ENCODE data around the gene MOB2.

MOB2 gene

DNA sequence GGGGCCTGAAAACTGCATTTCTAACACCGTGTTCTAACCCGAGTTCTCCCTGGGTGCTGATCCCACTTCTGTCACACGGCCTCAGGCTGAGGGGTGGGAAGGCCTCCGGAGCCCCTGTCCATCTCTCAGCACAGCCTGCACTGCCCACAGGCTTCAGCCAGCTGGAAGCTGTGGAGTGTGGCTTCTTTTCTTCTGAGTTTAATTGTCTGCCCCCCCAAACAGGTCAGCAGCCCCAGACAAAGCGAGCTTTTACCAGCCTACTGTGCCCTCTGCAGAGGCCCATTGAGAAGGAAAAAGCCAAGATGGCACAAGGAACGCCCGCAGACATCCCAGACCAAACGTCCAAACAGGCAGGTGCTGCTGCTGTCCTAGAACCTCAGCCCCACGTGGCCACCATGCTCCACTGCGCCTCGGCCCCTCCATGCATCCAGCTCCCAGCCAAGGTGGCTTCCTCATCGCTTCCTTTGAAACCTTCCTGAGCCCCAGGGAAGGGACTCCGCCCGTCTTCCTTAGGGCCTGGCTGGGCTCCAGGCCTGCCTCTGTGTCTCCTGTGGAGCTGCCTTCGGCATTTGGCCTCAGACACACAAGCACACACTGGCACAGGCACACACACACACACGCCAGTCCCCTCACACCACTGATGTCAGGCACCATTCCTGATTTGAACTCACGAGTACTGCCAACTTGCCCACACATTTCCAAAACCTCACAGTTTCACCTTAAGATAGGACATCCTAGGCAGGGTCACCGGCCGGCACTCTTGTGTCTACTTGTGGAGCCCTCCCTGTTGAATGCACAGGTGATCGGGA is 1.7 kb downstream of the MOB2 start:
- no peak for DNase-seq (ENCODE audit: low read depth)

DNA sequence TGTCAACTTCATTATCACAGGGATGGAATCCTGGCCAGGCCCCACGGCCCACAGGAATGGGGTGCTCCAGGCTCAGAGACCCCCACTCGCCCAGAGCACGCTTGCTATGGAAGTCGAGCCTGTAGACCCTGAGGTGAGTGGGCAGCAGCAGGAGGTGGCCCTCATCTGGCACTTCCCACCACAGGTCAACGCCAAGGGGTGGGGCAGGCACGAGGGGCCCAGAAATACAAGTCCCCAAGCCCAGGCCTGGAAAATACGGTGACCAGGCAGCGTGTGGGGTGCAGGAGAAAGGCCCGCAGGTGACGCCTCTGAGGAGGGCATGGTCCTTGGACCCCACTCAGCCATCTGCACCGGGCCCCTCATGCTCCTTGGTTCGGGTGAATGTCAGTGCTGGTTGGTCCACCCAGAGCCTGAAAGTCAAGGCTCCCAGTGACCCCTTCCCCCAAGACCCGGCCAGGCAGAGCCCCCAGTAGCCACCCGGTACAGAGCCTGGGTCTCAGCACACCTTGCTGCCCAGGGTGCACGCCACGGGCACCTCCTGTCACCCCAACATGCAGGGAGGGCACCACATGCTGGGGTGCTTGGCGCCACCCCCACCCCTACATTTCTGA is 2.4 kb downstream of the MOB2 start:
- no peak for DNase-seq (ENCODE audit: low read depth)

DNA sequence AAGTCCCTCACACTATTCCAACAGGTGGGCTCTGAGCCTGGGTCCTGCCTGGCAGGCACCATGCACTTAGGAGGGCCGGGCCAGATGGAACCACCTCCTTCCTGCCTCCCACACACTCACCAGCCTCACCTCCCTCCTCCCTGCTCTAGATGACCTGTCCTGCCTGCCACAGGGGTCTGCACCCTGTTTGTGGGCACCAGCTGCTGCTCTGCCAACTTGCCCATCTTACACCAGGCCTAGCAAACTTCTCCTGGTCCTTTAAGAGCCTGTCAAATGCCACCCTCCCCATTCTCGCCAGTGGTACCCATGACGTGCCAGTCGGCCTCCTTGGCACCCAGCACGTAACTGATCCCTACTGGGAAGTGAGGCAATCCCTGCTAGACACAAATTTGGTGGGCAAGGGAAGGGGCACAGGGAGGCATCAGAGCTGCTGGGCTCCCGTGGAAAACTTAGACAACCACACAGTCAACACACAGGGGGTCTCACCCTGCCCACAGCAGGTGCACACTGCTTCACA is 3.1 kb downstream of the MOB2 start:
- no peak for DNase-seq (ENCODE audit: low read depth)

DNA sequence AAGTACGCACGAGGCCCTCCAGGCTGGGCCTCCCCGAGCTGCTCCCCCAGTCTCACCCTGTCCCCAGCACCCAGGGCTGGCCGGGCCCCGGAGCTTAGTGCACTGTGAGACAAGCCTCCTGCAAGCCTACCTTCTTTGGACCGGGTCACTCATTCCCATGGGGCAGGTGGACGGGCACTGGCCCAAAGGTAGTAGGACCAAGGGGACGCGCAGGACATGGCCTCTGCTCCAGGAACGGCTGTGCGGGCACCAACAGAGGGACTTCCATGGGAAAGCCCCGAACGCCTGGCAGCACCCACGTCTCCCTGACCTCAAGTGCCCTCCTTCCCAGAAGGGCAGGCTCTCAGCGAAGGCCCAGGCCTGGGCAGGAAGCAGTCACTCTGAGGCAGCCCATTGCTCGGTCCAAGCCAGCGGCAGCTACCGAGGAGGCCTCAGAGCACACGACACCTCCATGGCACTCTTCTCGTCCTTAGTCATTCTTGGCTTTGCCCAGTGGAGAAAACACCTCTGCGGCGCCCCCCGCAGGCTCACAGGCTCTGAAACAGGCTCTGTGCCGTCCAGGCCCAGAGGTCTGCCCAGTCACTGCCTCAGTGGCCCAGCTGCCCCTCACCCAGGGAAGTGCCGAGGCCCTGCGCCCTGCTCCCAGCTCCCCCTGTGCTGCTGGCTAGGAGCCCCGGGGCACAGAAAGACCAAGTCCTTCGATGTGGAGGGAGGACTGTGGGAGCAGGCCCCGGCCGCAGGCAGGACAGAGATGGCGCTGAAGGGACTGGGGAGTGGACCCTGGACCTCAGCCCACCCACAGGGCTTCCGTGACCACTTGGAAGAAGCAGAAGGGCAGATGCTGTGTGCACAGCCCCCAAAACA is 3.8 kb downstream of the MOB2 start:
- no peak for DNase-seq (ENCODE audit: low read depth)

DNA sequence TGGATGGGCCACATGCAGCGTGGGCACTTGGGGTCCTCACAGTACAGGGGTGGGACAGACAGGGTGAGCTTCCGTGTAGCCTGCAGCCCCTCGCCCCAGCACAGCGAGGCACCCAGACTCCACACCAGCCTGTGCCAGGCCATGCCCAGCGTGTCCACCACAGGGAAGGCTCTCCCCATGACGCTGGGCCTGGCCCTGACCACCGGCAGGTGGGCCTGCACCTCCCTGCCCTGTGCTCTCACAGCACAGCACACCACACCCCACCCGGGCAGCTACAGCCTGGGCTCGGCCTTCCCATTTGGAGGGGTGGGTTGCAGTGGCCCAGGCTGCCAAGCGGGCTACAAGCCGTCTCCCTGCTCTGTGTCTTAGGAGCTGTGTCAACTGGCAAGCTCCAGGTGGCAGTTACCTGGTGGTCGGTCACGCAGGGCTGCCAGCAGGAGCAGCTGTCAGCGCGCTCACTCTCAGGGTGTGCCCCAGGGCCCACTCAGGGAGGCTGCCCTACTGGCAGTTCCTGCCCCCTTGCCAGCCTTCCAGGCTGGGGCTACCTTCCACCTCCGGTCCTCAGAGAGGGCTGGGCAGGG is 4.6 kb downstream of the MOB2 start:
- no peak for DNase-seq (ENCODE audit: low read depth)

DNA sequence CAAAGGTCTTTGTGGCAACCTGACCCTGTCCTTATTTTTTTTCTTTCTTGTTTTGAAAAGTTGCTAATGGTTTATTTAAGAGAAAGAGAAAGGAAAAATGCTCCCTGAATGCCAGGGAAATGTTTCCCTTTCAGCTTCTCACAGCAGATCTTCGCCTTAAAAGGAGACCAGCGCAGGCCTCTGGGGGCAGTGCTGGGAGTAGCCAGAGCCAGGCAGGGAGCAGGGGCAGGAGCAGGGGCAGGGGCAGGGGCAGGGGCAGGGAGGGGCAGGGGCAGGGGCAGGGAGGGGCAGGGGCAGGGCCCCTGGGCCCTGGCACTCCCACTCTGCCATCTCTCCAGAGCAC is 5.1 kb downstream of the MOB2 start:
- DNase-seq (ENCODE audit: low read depth), result no peak

DNA sequence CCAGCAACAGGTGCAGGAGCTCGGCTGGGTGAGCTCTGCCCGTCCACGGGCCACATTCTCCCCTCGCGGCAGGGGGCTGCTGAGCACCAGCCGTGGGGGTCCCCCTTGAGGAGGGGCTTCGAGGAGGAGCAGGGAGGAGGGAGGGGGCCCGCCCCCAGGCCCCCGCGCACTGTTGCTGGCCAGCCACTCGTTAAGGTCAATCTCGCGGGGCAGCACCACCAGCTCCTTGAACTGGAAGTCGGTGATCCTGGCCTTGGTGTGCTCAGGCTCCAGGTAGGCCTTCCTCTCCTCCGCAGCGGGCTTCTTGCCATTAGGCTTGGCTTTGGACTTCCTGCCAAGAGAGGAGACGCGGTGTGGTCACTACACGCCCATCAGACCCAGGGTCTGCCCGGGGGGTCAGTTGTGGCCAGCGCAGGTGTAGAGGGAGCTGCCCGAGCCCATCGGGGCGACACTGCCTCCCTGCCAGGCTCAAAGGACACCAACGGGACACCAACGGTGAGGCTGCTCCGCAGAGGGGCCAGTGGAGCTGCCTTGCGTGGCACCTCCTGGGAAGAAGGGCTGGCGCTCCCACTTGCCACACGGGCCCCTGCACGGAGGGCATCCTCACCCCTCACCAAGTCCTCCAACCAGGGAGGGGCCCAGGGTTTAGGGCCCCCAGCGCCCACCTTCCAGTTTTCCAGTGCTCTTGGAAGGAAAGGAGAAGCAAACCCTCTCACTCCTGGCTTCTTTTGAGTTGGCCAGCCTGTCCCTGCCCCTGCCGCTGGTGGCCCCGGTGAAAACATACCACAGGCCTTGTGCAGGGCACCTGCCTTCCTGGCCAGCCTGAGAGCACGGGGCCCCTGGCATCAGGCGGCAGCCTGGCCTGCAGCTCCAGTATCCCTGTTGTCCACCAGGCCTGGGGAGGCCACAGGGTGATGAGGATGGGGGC is 5.8 kb downstream of the MOB2 start:
- no peak for DNase-seq (ENCODE audit: low read depth)

DNA sequence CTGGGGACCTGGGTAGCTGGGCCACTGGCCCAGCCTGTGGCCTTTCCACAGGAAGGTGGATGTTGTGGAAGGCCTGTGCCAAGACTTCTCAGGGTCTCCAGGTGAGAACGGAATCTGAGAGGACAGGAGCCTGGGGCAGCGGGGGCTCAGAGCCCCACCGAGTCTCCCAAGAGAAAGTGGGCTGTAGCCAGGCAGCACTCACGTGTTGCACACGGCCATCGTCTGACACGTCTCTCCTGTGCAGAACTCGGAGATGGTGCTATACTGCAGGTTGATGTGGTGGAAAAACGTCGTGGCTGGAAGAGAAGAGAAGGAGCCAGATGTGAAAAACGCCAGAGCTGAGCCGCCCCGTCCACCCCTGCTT is 6.4 kb downstream of the MOB2 start:
- no peak for DNase-seq (ENCODE audit: low read depth)

DNA sequence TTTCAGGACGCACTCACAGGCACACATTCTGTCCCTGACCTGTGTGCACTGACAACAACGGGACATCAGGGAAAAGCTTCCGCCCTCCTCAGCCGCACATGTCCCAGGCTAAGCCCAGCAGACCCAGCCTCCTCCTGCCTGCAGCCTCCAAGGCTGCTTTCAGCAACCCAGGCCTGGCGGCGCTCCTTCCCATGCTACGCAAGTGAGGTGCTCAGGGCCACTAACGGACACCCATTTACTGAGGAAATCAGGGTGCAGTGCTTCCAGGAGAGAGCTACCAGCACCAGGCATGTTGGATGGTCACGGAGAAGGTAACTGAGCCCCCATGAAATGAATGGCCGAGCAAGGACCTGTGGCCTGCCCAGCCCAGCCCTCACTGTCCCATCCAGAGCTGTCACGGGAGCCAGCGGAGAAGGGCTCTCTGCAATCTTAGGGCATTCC is 6.9 kb downstream of the MOB2 start:
- DNase-seq (ENCODE audit: low read depth), result no peak

DNA sequence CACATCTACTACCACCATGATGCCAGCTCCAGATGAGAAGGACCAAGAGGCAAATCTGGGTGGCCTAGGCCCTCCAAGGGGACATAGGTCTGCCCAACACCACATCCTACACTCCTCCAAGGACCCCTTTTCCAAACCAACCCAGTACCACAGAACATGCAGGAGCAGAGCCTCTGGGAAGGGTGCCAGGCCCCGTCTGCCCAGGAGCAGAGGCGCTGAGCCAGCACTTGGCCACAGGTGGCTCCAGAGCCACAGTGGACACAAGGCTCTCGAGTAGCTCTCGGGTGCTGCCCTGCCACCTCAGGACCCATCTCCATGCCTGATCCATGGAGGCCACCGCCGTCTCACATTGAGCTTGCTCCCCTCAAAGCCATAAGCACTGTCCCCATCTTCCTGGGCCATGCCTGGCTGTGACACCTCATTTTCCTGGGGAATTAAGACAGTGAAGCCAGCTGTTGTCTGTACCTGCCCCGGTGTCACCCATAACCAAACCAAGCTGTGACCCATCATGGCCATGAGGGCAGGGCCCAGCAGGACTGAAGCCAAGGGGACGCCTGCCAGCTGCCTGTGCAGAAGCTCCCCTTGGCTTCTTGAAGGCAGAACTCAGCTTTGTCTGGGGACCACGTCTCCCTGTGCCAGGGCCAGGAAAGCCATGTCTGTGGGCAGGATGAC is 7.4 kb downstream of the MOB2 start:
- no peak for DNase-seq (ENCODE audit: low read depth)

DNA sequence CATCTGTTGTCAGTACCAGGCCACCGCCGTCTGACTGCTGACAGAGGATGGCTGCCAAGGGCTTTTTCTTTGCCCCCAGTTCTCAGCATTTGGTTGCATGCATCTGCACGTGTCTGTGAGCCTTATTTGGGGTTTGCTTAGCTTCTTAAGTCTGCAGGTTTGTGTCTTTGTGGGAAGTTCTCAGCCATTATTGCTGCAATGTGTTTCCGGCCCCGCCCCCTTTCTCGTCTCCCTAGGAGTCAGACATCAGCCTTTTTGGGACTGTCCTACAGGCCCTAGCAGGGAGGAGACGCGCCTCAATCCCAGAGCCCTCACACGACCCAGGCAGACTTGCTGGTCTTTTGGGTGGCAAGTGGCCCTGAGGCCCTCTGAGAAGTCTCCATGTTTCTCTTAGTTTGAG is 8.0 kb downstream of the MOB2 start:
- no peak for DNase-seq (ENCODE audit: low read depth)

DNA sequence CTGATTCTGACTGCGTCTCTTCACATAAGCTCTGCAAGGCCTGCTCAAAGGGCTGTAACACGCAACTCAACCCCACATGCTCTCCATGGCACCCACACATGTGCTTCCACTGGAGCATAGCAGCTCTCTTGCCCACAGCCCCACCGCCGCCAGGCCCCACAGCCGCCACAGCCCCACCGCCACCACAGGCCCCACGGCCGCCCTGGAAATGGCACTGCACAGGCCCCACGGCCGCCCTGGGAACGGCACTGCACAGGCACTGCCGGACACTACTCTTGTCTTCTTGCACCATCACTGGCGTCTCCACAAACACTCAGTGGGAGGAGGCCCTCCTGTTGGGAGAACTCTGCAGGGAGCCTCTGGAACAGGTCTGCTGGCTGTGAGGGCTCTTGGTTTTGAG is 8.6 kb downstream of the MOB2 start:
- no peak for DNase-seq (ENCODE audit: low read depth)

DNA sequence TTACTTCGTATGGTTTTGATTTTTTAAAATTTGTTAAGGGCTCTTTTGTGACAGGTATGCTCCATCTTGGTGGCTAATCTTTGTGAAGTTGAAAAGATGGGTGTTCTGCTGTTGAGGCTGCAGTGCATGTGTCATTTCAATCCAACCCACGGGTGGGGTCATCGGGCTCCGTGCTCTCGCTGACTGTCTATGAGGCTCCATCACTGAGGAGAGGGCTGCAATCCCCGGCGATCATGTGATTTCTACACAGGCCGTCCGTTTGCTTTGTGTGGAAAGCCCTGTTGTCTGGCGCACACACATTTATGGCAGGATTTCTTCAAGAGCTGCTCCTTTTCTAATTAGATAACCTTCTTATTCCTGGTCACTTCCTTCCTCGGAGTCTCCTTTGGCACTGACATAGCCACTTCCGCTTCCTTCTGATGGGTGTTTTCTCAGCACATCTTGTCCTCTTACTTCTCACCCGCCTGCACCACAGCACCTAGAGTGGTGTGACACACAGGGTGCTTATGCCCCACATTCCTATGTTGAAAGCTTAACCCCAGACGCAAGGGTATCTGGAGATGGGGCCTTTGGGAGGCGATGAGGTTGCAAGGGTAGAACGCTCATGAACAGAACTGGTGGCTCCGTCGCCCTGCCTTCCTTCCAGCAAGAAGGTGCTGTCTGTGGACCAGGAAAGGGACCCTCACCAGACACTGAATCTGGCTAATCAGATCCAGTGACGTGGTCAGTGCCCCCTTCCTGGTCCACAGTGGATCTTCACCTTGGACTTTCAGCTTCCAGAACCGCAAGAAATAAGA is 9.4 kb downstream of the MOB2 start:
- DNase-seq (ENCODE audit: low read depth), result no peak

DNA sequence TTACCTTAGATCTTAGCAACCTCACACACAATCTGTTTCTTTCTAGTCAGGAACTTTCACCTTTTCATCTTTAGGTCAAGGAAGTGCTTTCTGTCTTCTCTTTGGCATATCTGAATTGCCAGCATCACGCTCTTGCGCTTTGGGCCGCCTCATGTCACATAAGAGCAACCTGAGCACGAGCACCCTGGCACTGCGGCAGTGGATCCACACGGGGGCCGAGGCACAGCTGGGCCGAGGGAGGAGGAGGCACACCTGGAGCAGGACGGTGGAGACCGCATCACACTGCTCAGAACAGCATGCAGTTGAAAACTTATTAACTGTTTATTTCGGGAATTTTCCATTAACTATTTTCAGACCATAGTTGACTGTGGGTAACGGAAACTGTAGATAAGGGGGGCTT is 10.7 kb downstream of the MOB2 start:
- DNase-seq (ENCODE audit: low read depth), result no peak

DNA sequence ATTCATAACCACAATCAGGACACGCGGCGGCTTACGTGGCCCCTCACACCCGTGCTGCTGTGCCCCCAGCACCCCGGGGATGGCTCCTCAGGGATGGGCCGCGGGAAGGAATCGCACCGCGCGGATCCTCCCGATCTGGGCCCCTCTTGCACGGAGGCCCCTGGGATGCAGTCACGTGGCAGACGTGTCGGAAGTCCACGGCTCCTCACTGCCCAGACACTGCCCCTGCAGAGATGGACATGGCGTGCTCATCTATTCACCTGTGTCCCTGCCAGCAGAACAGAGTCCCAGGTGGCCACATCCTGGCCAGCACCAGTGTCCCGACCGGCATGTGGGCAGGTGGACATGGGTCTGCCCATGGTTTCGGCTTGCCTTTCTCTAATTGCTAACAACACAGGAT is 12.8 kb downstream of the MOB2 start:
- DNase-seq (ENCODE audit: low read depth), result no peak

DNA sequence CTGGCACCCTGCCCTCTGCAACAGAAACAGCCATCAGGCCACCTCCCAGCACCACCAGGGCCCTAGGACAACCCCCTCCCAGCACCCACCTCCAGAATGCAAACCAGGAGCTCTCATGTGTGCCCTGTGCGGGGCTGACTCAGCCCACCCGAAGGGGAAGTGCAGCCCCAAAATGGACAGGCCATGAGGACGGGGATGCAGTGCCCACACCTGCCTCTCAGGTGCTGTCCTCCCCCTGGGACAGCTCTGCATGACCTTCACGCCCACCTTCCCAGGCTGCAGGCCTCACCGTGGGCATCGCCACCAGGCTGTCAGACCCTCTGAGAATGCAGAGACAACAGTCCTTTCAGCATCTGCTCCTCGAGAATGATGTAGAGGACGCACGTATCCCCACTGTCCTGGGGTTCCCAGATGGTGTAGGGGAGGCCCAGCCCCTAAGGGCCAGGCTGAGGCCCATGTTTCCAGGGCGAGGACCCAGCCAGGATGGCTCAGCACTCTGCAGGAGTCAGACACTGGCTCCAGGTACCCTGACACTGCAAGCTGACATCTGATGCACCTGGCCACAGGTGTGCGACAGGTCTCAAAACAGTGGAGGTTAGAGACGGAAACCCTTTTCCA is 13.5 kb downstream of the MOB2 start:
- DNase-seq (ENCODE audit: low read depth), result no peak

DNA sequence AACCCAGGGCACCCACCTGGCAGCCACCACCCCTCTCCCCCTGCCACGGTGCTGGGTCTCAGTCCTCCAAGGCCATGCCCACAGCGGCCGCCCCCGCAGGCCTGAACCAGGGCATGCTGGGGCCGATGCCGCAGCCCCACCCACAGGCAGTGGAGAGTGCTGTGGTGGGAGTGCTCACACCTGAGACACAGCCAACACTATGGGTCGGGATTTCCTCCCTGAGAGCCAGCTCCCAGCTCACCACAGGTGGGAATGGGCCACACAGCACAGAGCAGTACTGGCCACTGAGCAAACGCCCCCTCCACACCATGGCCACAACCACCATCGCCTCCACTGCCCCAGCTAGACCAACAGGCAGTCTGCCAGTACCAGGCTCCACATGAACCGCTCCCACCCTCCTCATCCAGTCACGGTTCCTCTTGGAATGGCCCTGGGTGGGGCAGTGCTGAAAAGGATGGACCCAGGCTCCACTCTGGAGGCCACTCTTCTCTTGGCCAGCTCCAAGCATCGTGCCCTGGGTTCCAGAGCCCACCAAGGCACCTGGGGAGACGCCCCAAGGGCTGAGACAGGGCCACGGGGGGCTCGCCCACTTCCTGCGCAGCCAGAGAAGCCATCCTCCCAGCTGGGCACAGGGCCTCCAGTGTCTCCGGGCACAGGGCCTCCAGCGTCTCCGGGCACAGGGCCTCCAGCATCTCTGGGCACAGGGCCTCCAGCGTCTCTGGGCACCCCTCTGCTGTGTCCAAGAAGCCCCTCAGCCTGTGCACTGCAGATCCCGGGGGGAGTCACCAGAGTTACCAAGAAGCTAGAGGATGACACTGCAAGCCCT is 14.2 kb downstream of the MOB2 start:
- no peak for DNase-seq (ENCODE audit: low read depth)

DNA sequence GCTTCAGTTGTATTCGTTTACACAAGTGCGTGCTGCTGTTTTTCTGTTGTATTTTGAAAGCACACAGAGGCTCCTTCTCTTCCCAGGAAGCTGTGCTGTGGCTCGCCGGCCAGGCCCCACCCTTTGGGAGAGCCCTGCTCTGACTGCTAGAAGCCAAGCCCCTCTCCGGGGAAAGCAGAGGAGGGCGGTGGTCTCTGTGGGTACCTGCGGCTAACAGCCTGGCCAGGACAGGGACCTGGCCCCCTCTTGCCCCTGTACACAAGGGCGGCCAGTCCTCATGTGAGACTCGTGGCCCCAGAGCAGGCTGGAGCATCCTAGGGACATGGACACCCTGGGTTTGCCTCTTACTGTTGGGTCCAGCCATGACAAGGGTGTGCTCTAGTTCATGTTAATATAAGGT is 14.8 kb downstream of the MOB2 start:
- no peak for DNase-seq (ENCODE audit: low read depth)
